Memory B cell (primary cell): ENCODE results near the gene RNASE13.

ENCODE experiments used
- ATAC-seq: fragments of 150-1000 bp; cut with Tn5 transposase; 2 replicates; pipeline ENCODE4 v1.10.0; 2021; ENCODE audit warnings: low read depth, mild to moderate bottlenecking, moderate library complexity
- DNase-seq, 2 donors: peaks; one replicate each; pipeline ENCODE4 v3.0.0; 2022; ENCODE audit warnings: low spot score in 2 of 2
- H3K27ac Mint-ChIP-seq: one replicate; pipeline ENCODE4 v1.8.0; 2022; ENCODE audit warnings: mild to moderate bottlenecking, moderate library complexity, mixed read lengths
- H3K27me3 Mint-ChIP-seq: one replicate; pipeline ENCODE4 v1.8.0; 2022; ENCODE audit warnings: mixed read lengths
- H3K36me3 Mint-ChIP-seq: one replicate; pipeline ENCODE4 v1.8.0; 2022; ENCODE audit warnings: mild to moderate bottlenecking, mixed read lengths
- H3K4me1 Mint-ChIP-seq: one replicate; pipeline ENCODE4 v1.8.0; 2022; ENCODE audit warnings: mixed read lengths
- H3K4me3 Mint-ChIP-seq: one replicate; pipeline ENCODE4 v1.8.0; 2022; ENCODE audit warnings: mild to moderate bottlenecking, moderate library complexity, mixed read lengths
- H3K9me3 Mint-ChIP-seq: one replicate; pipeline ENCODE4 v1.8.0; 2022; ENCODE audit warnings: mixed read lengths

The RNASE13 gene, protein sequence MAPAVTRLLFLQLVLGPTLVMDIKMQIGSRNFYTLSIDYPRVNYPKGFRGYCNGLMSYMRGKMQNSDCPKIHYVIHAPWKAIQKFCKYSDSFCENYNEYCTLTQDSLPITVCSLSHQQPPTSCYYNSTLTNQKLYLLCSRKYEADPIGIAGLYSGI

DNA sequence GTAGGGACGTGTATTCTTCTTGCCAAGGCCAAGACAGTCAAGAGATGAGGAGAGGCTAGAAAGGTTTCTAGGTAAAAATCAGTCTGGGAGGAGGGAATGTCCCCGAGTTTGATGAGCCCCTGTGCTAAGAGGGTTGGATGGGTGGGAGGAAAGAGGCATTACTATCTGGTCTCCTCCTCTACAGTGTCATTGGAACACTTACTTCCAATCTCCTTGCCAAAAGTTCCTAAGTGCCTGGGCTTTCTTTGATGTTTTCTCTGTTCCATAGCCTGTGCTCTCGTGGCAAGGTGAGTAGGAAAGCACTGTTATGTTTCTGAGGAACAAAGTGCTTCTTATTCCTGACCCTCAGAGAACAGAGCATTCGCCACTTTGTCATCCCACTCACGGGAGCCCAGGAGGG lies at the start of gene RNASE13:
Gene RNASE13, minus strand, starts transcription at position 101 of the 400 bp plus-strand sequence. CDS start 519 bp downstream, outside the sequence.
- no peak for ATAC-seq
- Mint-ChIP-seq H3K4me3 (no peak within 1 kb of the TSS), H3K36me3 (no peaks in the 10 kb centered on the region), H3K4me1 (no peaks in the 10 kb centered on the region), H3K27me3 (peaks cover 8% of the 10 kb centered on the region), H3K27ac (no peak within 1 kb of the TSS), H3K9me3 (no peaks in the 10 kb centered on the region)
- DNase-seq: no peak

DNA sequence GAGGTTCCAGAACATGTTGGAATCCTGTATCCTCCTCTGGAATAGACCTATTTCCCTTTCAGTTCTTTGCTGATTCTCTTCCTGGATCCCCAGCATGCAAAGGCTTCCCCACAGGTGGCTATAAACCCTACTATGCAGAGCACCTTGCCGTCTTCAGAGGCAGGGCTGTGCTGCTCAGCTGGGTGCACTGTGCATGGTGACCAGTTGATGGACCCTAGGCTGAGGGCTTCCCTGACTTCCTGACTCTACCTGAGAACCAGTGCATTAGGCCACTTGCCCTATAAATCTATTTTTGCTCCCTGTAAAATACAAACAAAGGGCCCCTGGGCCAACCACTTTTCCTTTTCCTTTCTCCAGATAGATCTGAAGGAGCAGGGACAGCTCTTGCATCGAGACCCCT lies 49.8 kb upstream of the RNASE13 start:
- H3K27me3 Mint-ChIP-seq: peaks cover 14% of the 10 kb centered on the region
- H3K9me3 Mint-ChIP-seq: no peaks in the 10 kb centered on the region
- H3K4me3 Mint-ChIP-seq: no peak overlapping the region
- DNase-seq: no peak
- peak overlapping the region; percentile 3 for H3K27ac Mint-ChIP-seq
- no peak for ATAC-seq
- no peaks in the 10 kb centered on the region for H3K36me3 Mint-ChIP-seq
- H3K4me1 Mint-ChIP-seq: peaks cover 8% of the 10 kb centered on the region

DNA sequence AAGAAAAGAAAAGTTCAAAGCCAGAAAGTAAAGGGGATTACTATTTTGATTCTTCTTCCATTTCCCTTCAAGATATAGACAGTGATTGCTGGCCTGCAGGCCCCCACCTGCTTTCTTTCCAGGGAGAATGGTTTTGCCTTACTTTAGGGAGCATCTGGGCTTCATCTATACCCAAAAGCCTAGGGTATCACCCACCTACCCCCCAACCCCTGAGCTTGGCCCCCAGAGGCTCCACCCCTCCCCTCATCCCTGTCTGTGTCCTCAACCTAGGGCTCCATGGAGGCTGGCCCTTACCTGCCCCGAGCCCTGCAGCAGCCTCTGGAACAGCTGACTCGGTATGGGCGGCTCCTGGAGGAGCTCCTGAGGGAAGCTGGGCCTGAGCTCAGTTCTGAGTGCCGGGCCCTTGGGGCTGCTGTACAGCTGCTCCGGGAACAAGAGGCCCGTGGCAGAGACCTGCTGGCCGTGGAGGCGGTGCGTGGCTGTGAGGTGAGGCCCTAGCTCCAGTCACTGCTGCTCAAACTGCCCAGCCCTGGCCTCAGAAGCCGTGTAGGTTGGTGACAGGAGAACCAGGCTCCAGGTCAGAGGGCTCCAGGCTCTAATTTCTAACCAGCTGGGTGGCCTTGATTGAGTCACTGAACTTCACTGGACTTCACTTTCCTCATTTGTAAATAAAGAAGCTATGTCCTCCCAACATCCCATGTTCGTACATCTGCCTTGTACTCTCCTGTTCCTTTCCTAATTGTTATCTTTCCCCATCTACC lies 49.1 kb upstream of the RNASE13 start:
- Mint-ChIP-seq H3K4me1 (peaks cover 8% of the 10 kb centered on the region), H3K27me3 (peaks cover 14% of the 10 kb centered on the region), H3K9me3 (no peaks in the 10 kb centered on the region), H3K27ac (peak overlapping the region; percentile 3), H3K4me3 (no peak overlapping the region), H3K36me3 (no peaks in the 10 kb centered on the region)
- DNase-seq (no peak), ATAC-seq (no peak)

DNA sequence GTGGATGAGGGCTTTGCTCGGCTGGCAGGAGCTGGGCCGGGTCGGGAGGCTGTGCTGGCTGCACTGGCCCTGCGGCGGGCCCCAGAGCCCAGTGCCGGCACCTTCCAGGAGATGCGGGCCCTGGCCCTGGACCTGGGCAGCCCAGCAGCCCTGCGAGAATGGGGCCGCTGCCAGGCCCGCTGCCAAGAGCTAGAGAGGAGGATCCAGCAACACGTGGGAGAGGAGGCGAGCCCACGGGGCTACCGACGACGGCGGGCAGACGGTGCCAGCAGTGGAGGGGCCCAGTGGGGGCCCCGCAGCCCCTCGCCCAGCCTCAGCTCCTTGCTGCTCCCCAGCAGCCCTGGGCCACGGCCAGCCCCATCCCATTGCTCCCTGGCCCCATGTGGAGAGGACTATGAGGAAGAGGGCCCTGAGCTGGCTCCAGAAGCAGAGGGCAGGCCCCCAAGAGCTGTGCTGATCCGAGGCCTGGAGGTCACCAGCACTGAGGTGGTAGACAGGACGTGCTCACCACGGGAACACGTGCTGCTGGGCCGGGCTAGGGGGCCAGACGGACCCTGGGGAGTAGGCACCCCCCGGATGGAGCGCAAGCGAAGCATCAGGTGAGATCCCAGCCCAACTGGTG lies 47.0 kb upstream of the RNASE13 start:
- Mint-ChIP-seq H3K27ac (no peak overlapping the region), H3K36me3 (no peaks in the 10 kb centered on the region), H3K27me3 (peaks cover 14% of the 10 kb centered on the region), H3K4me1 (peaks cover 4% of the 10 kb centered on the region), H3K4me3 (no peak overlapping the region), H3K9me3 (no peaks in the 10 kb centered on the region)
- ATAC-seq (no peak), DNase-seq (no peak)

DNA sequence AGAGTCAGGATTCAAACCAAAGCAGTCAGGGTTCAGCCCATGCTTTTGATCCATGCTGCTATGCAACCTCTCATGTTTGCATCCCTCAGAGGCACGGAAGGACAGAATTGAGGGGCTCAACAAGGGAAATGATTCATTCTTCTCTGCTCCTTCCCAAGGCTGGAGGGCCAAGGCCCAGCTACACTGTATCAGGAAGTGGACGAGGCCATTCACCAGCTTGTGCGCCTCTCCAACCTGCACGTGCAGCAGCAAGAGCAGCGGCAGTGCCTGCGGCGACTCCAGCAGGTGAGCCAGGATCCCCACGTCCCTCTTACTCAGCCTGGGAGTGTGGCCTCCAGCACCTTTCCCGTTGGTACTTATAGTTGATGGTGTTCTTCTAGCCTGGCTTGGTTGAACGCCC lies 44.1 kb upstream of the RNASE13 start:
- DNase-seq (no peak), ATAC-seq (no peak)
- no peak overlapping the region for H3K27ac Mint-ChIP-seq
- H3K4me1 Mint-ChIP-seq: no peaks in the 10 kb centered on the region
- H3K36me3 Mint-ChIP-seq: no peaks in the 10 kb centered on the region
- no peak overlapping the region for H3K4me3 Mint-ChIP-seq
- H3K9me3 Mint-ChIP-seq: no peaks in the 10 kb centered on the region
- peaks cover 14% of the 10 kb centered on the region for H3K27me3 Mint-ChIP-seq

DNA sequence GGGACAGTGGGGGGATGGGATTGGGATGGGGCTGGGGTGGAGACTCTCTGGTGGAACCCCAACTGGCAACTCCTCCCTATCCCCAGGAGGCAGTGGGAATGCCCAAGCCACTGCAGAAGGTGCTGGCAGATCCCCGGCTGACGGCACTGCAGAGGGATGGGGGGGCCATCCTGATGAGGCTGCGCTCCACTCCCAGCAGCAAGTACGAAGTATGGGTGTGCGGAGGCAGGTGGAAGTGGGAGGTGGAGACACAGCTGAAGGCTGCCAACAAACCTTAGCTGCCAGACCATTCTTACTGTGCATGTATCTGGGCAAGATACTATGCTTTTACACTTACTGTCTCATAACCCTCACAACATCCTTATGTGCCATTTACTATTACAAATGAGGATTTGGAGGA lies 43.7 kb upstream of the RNASE13 start:
- Mint-ChIP-seq H3K9me3 (no peaks in the 10 kb centered on the region), H3K27ac (no peak overlapping the region), H3K27me3 (peaks cover 19% of the 10 kb centered on the region), H3K36me3 (no peaks in the 10 kb centered on the region), H3K4me3 (no peak overlapping the region), H3K4me1 (peaks cover 2% of the 10 kb centered on the region)
- no peak for DNase-seq
- no peak for ATAC-seq

DNA sequence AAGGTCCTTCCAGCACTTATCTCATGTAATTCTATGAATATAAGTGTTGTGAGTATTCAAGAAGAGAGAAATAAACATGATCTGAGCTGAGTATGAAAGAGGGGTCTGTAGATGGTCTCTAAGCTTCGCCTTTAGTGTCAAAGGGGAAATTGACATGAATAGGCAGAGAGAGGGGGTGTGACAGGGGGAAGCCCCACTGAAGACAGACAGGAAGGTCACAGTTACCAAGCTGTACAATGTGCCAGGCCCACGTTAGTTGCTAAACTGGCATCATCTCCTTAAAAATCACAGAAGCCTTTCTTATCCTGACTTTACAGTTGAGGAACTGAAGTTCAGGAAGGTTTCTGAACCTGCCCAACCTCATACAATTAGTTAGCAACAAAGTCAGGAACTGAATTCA lies 43.1 kb upstream of the RNASE13 start:
- H3K36me3 Mint-ChIP-seq: no peaks in the 10 kb centered on the region
- DNase-seq: no peak
- ATAC-seq: no peak
- H3K27me3 Mint-ChIP-seq: peaks cover 21% of the 10 kb centered on the region
- no peak overlapping the region for H3K4me3 Mint-ChIP-seq
- H3K27ac Mint-ChIP-seq: no peak overlapping the region
- peaks cover 4% of the 10 kb centered on the region for H3K4me1 Mint-ChIP-seq
- H3K9me3 Mint-ChIP-seq: no peaks in the 10 kb centered on the region

DNA sequence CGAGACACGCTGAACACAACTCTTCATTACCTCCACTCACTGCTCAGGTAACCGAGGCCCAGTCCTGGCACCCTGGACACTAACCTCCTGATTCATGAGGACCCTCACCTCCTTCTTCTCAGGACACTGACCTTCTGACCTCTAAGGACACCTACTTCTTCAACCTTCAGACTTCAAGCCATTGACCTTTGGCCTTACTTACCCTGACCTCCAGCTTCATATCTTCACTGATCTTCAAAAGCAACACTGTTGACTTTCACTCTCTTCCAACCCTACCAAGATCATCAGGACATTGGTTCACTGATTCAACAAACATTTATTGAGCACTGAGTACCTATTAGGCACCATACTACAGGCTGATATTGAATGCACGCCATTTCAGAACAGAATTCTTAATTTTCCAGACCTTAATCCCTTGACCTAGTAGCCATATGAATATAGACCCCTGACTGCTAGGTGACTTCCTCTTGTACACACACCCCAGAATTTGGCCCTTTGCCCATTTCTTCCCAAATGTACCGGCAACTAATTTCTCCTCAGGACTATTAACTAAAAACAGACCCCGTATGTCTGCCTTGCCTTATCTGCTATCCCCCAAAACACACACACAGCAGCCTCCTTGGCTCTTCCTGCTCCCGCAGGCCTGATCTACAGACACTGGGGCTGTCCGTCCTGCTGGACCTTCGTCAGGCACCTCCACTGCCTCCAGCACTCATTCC lies 41.3 kb upstream of the RNASE13 start:
- DNase-seq (no peak), ATAC-seq (no peak)
- Mint-ChIP-seq H3K4me3 (no peak overlapping the region), H3K27me3 (peaks cover 15% of the 10 kb centered on the region), H3K36me3 (no peaks in the 10 kb centered on the region), H3K27ac (no peak overlapping the region), H3K4me1 (peaks cover 17% of the 10 kb centered on the region), H3K9me3 (no peaks in the 10 kb centered on the region)

DNA sequence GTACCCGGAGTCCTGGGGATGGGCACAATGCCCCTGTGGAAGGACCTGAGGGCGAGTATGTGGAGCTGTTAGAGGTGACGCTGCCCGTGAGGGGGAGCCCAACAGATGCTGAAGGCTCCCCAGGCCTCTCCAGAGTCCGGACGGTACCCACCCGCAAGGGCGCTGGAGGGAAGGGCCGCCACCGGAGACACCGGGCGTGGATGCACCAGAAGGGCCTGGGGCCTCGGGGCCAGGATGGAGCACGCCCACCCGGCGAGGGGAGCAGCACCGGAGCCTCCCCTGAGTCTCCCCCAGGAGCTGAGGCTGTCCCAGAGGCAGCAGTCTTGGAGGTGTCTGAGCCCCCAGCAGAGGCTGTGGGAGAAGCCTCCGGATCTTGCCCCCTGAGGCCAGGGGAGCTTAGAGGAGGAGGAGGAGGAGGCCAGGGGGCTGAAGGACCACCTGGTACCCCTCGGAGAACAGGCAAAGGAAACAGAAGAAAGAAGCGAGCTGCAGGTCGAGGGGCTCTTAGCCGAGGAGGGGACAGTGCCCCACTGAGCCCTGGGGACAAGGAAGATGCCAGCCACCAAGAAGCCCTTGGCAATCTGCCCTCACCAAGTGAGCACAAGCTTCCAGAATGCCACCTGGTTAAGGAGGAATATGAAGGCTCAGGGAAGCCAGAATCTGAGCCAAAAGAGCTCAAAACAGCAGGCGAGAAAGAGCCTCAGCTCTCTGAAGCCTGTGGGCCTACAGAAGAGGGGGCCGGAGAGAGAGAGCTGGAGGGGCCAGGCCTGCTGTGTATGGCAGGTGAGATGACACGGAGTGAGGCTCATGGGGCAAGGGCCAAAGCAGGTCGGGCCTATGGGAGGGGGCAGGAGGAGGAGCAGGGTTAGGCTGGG lies 40.0 kb upstream of the RNASE13 start:
- Mint-ChIP-seq H3K27me3 (peaks cover 14% of the 10 kb centered on the region), H3K9me3 (no peaks in the 10 kb centered on the region), H3K4me1 (peaks cover 26% of the 10 kb centered on the region), H3K36me3 (no peaks in the 10 kb centered on the region), H3K4me3 (no peak overlapping the region), H3K27ac (no peak overlapping the region)
- DNase-seq (no peak), ATAC-seq (no peak)

DNA sequence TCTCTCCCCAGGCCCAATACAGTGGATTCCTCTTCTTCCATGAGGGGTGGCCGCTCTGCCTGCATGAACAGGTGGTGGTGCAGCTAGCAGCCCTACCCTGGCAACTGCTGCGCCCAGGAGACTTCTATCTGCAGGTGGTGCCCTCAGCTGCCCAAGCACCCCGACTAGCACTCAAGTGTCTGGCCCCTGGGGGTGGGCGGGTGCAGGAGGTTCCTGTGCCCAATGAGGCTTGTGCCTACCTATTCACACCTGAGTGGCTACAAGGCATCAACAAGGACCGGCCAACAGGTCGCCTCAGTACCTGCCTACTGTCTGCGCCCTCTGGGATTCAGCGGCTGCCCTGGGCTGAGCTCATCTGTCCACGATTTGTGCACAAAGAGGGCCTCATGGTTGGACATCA lies 39.3 kb upstream of the RNASE13 start:
- DNase-seq (no peak), ATAC-seq (no peak)
- peaks cover 19% of the 10 kb centered on the region for H3K27me3 Mint-ChIP-seq
- no peaks in the 10 kb centered on the region for H3K9me3 Mint-ChIP-seq
- no peaks in the 10 kb centered on the region for H3K36me3 Mint-ChIP-seq
- no peak overlapping the region for H3K4me3 Mint-ChIP-seq
- peaks cover 33% of the 10 kb centered on the region for H3K4me1 Mint-ChIP-seq
- H3K27ac Mint-ChIP-seq: no peak overlapping the region

DNA sequence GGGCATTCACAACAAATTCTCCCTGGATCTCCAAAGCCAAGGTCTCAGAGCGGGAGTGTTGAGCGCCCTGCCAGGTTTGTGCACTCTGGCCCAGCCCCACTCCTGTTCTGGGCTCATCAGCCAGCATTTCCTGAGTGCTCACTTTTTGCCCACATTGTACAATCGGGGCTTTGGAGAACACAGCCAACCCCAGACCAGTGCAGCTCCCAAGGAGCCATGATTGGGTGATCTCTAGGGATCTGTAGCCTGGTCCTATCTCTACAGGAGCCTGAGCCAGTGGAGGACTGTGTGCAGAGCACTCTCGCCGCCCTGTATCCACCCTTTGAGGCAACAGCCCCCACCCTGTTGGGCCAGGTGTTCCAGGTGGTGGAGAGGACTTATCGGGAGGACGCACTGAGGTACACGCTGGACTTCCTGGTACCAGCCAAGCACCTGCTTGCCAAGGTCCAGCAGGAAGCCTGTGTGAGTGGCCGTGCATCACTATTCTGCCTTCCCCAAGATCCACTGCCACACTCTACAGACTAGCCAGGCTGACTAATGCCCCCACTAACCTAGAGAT lies 38.3 kb upstream of the RNASE13 start:
- Mint-ChIP-seq H3K36me3 (no peaks in the 10 kb centered on the region), H3K9me3 (no peaks in the 10 kb centered on the region), H3K4me1 (peaks cover 40% of the 10 kb centered on the region), H3K27ac (no peak overlapping the region), H3K4me3 (no peak overlapping the region), H3K27me3 (peaks cover 22% of the 10 kb centered on the region)
- DNase-seq: no peak
- ATAC-seq: no peak

DNA sequence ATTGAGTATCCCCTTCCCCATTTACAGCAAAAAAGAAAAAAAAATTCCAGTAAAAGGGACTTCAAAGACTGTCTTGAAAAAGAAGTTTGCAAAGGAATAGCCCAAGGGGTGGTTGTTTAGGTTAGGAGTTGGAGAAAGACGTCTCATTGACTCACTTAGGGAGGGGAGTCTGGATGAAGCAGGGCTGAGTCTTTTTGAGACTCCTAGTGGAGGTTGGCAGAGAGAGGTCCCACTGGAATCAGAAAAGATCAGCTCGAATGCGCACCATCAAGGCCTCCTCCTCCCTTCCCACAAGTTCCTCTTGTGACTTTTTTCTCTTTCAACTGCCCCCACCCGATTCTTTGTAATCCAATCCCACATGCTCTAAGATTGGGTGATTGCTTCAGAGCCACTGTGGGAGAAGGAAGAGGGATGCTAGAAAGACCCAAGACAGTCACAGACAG lies 37.4 kb upstream of the RNASE13 start:
- ATAC-seq (no peak), DNase-seq (no peak)
- Mint-ChIP-seq H3K27ac (no peak overlapping the region), H3K4me1 (peaks cover 40% of the 10 kb centered on the region), H3K36me3 (no peaks in the 10 kb centered on the region), H3K4me3 (peak overlapping the region; percentile 89), H3K27me3 (peaks cover 22% of the 10 kb centered on the region), H3K9me3 (no peaks in the 10 kb centered on the region)
